Kasumi-1 (cell line): ENCODE measurements around the gene ATP2A3.

Source experiments
- DNase-seq, 2 experiments: peaks; one replicate each; lab custom pipeline; 2025; lab: John Stamatoyannopoulos, UW

ATP2A3 gene

DNA sequence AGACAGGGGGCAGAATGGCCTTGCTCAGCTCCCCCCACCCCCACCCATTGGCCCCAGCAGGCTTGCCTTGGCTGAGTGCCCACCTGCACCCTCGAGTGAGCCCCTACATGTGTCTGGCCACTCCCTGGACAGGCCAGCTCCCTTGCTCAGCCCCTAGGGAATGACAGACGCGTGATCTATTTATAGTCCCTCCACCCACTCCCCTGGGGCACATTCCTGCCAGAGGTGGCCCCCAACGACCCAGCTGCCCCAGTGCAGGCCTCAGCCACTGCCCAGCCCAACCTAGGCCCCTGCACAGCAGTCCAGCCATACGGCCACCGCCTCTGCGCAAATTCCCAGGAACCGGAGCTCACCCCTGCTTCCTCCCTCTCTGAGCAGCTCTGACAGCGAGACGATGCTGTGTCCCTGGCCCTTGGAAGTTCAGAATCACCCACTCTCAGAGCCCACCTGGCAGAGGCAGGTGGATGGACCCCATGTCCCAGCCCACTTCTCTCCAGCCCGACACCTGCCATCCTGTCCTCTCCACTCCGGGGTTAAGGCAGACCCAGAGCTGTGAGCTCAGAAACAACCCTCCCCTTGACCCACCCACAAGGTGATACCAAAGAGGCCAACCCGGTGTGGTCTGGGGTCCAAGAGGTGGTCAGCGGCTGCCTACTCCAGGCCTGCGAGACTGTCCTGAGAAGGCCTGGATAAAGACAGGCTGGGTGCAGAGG, 36.5 kb downstream of the ATP2A3 start:
- DNase-seq = no peak

DNA sequence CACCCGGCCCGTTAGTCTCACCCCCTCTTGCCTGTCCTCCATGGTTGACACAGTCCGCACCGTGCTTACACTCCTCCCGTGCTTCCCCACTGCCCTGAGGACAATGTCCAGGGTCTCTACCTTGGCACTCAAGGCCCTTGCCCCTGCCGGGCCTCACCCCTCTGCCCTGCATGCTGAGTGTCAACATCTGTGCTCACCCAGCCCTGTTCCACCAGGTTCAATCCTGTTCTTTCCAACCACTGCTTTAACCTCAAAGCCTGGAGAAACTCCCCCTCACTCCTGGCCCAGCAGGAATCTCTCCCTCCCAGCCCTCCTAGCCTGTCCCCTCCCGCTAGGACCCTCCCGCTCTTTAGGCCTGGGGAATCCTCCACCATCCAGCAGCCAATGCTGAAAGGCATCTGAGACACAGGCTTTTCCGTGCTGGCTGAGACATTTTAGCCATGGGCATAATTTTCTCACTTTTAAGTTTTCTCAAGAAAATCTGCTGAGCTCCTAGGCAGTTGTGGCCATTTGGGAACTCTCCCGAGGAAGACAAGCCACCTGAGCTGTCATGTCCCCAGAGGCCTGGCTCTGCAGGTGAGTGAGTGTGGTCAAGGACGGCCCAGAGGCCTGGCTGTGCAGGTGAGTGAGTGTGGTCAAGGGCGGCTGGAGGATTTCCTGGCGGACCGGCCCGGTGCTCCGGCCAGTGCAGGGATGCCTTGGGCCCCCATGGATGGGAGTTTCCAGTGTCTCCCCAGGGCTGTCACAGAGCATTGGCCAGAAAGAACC, 37.2 kb downstream of the ATP2A3 start:
- no peak for DNase-seq

DNA sequence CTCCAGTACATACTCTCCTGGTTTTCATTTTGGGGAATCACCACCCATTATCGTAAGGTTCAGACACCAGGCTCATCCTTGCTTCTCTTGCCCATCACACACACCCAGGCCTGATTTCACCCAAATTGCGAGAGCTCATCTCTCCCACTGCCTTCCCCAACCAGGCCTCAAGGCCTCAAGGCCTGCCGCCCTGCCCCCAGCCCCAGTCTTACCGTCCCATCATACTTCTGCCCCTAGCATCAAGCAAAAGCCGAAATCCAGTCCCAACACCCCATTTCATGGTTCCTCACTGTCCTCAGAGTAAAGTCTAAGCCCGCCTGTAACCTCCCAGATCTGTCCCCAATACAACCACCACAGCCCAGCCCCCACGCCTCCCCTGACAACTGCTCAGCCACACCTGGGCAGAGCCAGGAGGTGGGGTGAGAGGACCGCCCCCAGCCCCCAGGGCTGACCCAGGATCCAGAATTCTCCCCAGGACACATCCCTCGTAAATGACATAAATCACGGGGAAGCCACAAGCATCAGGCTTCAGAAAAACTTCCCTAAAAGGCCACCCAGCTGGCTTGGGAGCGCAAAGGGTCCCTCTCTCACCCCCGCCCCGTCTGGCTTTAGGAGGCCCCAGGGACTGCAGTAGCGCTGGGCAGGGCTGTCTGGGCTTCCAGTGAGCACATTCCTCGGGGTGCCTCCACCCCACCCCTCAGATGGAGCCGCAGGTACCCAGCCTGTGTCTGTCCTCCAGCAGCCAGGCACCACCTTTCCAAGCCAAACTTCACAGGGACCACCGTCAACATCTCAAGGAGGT, 38.4 kb downstream of the ATP2A3 start:
- DNase-seq = no peak

DNA sequence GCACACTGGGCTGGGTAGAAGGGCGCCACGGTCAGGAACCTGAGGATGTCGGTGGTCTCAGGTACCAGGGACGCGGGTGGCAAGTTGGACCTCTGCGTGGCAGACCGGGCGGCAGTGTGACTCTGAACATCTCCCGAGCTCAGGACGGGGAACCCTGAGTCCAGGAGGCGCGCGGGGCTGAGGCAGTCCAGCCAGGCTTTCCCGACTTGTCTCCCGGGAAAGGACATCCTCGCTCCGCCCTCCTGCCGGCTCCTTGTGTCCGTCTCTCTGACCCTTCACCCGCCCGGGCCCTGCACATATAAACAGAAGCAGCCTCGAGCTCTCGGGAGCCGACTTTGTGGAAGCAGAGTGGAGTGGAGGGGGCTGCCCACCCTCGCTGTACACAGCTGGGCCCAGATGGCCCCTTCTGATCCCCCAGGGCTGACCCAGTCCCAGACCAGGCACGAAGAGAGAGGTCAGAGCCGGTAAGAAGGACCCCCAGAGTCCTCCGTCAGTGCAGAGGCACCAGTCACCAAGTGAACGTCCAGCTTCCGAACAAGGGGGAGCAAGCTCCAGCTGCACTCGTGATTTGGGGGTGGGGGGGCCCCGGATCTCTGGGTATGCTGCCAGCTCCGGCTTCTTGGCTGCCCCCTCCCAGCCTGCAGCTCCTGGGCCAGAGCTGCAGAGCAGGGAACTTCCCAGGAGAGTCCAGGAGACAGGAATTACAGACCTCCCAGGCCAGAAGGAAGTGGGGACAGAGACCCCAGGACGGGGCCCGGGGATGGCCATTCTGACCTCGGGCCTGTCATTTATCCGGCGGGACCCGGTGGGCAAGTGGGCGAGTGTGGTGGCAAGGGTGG, 39.5 kb downstream of the ATP2A3 start:
- no peak for DNase-seq

DNA sequence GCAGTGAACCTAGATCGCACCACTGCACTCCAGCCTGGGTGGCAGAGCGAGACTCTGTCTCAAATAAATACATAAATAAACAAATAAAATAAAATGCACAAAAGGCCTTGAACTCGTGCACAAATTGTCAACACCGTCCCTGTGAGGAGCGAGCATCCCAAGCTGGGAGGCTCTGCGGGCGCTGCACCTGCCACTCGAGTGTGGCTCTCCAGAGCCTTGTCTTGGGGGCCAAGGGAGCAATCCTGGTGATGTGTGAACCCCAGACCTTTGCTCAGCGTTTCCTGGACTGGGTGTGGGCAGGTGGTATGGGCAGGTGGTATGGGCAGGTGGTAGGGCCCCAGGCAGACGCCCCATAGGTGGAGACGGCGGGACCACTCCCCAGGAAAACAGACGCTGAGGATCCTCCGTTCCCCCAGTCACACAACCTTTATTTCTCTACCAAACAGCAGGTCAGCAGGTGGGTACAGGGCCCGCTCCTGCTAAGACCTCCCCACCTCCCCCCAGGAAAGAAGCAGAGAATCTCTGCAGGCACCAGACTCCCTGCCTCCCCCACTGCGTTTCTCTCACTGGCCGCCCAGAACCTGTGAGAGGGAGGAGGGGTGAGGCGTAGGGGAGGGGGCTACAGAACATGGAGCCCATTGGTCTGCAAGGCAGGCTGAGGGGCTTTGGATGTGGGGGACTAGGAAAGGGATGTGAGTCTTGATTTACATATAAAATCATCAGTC, 40.6 kb downstream of the ATP2A3 start:
- DNase-seq = no peak

DNA sequence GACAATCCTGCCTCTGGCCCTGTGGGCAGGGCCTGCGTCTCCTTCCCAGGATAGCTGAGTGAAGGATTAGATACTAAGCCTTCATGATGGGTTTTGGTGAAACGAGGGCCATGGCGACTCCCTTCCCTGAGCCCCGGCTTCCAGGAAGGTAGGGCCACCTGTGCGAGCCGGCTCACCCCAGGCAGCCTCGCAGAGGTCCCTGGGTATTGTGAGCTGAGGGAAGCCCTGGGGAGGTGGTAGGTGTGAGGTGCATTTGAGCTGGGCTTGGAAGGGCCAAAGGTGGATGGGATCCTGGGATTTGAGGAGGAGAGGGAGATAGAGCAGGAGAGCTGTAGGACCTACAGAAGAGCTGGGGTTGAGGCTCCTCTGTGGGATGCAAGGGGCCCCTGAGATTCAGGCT, 41.5 kb downstream of the ATP2A3 start:
- DNase-seq = no peak

DNA sequence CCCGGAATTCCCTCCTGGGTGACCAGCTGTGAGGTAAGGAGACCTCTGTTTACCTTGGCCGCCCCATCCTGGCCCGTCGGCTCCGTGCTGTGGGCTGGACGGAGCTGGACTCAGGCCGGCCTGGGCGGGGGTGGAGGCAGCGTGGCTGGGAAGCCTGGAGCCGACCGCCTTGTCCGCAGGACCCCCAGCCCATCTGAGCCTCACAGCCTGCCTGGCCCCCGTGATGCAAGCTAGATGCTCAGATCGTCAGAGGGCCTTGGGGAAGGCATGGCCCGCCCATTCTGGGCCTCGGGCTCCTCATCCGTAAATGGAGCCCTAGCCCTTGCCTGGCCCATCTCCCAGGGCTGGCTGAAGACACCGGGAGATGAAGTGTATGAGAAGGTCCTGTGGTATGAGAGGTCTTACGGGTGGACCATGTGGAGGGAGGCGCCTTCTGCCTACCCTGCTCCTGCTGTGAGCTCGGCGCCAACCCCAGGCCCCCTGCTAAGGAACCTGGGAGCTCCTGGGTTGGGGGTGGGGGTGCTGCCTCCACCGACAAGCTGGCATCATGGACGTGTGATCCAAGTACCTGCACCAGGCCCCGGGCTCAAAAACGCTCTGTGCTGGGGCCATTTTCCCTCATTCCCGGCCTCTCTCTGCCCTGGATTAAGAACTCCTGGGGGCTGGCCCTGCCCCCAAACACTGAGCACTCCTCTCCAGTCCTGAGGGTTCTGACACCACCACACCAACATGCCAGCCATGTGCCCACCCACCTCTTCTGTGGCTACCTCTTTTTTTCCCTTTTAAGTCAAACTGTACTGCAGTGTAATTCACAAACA, 42.5 kb downstream of the ATP2A3 start:
- DNase-seq = no peak

DNA sequence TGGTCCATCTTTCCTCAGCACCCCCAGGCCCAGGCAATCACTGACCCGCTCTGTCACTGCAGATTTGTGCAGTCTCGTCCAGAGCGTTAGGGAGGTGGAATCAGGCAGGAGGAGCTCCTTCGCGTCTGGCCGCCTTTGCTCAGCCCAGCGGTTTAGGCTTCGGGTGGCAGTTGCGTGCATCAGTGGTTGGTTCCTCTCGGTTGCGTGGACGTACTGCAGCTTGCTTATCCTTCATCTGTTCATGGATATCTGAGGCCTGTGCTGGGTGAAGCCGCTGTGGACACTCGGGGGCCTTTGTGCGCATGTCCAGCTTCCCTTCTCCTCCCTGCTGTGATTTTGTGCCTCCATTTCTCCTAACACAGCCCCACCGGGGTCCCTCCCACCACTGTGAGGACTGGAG, 43.2 kb downstream of the ATP2A3 start:
- no peak for DNase-seq

DNA sequence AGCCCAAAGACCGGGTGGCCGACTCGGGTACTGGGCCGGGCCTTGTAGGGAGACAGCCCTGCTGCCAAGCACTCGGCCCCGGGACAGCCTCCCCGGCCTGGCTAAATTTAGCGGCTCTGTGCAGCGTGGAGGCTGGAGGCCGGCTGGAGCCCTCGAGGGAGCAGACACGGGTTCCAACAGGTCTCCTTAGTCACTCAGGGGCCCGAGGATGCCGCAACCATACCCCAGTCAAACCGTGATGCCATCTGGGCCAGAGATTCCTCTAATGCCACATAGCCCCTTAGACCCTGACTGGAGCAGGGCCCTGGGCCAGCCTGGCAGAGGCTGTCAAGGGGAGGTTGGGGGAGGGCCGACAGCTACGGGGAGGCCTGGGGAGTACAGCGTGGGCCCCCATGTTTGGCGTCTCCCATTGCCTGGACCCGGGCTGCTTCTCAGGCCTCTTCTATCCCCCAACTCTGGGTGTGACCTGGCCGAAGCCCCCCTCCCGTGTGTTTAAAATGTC, 45.1 kb downstream of the ATP2A3 start:
- no peak for DNase-seq

DNA sequence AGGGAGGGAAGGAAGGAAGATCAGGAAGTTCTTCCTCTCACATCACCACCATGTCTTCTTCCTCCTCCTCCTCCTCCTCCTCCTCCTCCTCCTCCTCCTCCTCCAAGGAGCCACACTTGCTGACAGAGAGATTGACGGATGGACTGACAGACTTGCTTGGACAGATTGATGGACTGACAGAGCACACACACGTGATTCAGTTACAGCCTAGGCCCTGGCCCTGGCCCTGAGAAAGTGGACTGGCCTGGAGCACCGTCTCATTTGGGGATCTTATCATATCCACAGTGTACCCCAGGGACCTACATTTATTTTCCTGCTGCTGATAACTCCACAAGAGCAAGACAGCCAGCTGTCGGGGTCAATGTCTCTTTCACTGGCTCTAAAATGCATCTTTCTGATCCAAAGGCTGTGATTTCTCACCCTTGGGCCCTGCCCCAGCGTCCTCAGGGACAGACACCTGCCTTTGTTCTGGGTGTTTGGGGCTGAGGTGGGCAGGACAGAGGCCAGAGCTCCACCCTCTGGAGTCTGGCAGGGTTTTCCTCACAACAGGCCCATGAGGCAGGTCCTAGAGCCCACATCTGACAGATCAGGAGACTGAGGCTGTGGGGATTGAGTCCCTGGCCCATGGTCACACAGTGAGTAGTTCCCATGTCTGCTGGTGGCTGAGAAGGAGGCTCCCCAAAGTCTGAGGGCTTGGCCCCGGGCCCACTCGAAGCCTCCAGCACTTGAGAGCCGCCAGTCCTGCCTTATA, 45.7 kb downstream of the ATP2A3 start:
- no peak for DNase-seq

DNA sequence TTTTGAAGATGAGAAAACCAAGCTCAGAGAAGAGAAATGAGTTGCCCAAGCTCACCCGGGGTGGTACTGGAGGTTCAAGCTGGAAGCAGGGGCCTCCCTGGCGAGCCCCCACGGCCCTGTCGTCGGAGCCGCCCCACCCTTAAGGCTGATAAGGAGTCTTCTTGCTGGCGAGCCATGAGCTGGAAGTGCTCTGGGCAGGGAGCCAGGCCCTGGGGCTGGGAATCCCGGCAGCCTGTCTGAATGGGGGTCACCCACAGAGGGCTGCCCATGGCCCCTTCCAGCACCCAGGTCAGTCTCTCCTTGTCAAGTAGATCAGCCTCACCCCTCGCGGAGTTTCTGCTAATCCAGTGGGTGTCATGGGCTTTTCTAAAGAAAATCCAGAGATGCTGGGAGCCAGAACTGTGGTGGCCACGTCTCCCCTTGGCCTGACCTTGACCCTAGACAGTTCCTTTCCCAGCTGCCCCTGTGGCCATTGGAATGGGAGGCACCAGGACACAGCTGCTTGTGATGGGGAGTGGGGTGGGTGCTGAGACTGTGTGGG, 46.8 kb downstream of the ATP2A3 start:
- peak; percentile 49 to 54 for DNase-seq

DNA sequence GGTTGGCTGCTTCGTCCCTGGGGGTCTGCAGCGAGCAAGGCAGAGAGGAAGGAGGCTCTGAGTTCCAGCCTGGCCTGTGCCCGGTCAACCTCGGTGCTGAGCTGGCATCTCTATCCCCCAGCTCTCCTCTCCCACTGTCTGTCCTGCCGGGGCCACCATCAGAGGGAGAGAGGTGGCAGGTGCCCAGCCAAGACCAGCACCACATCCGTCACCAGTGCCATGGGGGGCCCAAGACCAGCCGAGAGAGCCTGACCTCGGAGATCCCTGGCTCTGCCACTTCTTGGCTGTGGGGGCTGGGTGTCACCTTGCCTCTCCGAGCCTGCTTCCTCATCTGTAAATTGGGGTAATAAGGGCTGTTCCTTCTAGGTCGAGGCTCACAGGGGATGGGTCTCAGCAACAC, 47.4 kb downstream of the ATP2A3 start:
- DNase-seq = peak; percentile 49 to 54

DNA sequence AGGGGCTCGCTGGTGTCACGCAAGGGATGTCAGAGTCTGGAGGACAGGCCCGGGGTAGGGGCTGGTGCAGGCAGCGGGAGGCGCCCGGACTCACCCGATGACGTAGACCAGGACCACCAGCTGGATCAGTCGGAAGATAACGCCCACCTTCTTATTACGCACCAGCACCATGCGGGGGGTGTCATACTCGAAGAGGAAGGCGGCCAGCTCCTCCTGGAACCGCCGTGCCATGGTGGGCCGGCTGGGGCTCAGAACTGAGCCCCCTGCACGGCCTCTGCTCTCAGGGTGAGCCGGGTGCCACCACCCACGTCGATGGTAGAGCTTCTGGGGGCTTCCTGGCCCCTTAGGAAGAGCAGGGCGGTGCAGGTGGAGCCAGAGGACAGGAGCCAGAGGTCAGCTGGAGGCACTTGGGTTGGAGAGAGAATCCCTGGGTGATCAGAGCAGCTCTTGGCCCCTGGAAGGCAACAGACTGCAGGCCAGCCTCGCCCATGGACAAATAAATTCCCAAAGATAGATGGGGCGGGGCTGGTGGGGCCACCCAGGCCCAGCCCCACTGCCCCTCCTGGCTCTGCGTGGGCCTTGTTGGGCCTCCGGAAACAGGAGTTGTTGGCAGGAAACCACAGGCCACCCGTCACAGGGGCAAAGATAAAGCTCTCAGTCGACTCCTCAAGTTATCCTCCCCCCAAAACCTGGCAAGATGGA, 48.1 kb downstream of the ATP2A3 start, which contains the start of gene P2RX1:
P2RX1 (minus strand) TSS at position 471 of the 702 bp plus-strand sequence; CDS start at position 231, 240 bp downstream.
- peak; percentile 82 to 84 for DNase-seq

DNA sequence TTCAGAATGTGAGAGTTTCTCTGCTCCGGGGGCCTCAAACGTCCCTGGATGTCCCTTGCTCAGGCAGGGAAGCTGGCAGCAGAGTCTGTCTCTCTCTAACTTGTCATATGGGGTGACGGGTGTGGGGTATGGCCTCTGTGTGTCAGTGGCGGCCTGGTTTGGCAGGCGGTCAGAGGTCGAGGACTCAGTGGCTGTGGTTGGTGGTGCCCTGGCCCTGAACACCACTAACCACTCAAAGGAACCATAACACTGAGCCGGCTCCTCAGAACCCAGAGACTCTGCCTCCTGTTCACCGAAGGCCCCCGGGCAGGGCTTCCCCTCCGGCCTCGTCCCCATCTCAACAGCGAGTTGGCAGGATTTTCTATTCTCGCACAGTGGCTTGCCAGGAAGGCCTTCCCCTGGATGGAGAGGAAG, 48.6 kb downstream of the ATP2A3 start:
- no peak for DNase-seq

DNA sequence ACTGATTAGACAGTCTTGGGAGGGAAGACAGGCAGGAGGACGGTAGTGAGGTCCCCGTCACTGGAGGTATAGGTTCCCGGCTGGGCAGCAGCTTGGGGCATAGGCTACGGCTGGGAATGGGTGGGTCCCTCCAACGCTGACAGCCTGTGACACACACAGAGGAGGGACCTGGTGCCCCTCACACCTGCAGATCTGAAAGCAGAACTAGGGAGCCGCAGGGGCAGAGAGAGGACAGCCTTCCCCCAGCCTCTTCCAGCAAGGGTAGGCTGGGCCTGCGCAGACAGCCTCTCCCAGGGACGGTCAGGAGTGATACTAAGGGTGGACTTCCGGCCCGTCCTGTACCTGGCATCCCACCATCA, 49.9 kb downstream of the ATP2A3 start:
- peak; percentile 5 to 14 for DNase-seq

DNA sequence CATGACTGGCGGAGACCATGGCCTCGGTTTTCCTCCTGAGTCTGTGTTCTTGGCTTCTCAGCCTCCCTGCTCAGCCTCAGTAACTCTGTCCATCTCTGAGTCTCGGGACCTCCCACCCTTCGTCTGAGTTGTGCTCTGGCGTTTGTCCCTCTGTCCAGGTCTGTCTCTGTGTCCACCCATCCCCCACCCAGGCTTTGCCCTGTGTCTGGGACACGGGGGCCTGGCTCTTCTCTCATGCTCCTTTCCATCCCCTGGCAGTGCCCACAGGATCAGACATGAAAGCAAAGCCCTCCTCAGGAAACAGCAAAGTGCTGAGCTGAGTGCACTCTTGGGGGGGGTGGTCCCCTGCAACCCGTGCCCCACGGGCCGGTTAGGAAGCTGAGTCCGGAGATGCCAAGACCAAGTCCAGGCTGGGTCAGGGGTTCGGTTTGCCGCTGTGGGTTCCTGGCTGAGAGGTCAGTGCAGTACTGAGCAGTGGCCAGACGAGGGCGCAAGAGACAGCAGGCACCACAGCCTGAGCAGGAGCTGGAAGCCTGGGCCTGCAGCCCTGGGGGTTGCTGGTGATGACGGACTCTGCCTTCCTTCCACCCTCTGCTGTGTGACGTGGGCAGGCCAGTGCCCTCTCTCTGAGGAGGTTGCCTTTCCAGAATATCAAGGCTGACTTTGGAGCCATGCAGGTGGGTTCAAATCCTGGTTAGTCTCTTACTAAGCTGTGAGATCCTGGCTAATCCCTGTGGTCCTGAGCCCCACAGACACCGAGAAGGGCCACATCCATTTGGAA, 50.5 kb downstream of the ATP2A3 start:
- DNase-seq = peak; percentile 53 to 63

DNA sequence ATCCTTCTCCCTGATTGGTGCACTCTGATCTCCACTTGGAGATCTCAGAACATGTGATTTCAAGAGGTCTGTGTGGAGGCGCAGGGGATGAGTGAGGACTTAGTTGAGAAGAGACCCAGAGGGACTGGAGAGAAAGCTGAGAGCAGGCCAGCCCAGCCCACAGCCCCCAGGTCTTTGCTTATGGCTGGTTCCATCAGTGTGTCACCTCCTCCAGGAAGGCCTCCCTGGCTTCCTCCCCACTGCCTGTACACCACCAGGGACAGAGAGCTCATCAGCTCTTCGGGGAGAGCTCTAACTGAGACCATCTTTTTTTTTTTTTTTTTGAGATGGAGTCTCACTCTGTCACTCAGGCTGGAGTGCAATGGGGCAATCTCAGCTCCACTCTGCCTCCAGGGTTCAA, 51.4 kb downstream of the ATP2A3 start:
- DNase-seq = no peak
